ENCODE results near the gene MRTFA.
A peak's percentile ranks its signal among the peaks of the same experiment; 100 is the strongest.

Gene MRTFA

DNA sequence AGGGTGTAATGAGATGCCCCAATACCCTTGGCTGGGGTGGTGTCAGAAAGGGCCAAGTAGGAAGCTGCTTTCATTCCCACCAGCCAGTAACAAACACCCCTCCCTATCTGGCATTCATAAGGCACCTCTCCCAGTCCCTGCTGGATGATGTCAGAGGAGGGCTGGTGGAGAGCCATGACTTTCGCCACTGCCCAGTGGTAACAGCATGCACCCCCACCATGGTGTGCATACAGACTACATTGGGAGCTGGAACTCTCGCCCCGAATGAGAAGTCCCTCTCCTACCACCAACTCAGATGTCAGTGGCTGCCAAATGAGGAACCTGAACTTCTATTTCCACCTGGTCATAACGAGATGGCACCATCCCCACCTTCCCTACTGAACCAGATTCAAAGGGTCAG lies 192.8 kb downstream of the MRTFA start:
- H3K4me3 ChIP-seq (ENCODE audit: low read depth, low read length), result no peak overlapping the region
- no peak for DNase-seq (ENCODE audit: low read depth, low spot score)
- in situ Hi-C loops (cut with HindIII; ENCODE audit: low sequenced_read_pairs), result no loop called here
- TF ChIP-seq, protein P1, sequence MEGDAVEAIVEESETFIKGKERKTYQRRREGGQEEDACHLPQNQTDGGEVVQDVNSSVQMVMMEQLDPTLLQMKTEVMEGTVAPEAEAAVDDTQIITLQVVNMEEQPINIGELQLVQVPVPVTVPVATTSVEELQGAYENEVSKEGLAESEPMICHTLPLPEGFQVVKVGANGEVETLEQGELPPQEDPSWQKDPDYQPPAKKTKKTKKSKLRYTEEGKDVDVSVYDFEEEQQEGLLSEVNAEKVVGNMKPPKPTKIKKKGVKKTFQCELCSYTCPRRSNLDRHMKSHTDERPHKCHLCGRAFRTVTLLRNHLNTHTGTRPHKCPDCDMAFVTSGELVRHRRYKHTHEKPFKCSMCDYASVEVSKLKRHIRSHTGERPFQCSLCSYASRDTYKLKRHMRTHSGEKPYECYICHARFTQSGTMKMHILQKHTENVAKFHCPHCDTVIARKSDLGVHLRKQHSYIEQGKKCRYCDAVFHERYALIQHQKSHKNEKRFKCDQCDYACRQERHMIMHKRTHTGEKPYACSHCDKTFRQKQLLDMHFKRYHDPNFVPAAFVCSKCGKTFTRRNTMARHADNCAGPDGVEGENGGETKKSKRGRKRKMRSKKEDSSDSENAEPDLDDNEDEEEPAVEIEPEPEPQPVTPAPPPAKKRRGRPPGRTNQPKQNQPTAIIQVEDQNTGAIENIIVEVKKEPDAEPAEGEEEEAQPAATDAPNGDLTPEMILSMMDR (IDR thresholded peaks at IDR 0.05; ENCODE audit: low read depth, low read length), result no peak

DNA sequence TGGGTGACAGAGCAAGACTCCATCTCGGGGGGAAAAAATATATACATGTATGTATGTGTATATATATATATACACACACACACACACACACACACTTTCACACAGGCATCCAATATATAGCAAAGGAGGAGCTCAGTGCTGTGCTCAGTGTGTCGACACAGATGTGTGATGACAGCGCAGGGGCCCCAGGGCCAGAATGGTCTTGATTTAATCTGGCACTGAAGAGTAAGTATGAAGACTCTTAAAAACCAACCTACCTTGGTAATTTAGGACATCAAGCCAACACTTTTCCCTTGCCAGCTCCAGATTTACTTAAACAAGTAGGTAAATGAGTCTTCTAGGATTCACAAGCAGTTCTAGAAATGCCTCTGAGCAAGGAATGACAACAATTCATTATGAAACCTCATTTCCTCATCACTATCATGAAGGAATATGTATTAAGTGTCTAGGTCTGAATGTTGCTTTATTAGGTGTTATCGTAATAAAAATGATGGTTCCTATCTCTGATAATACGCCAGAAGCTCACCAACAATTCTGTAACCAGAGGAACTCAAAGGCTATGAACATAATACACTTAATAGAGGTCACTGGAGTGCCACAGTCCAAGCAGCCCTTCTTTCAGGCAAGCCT lies 194.6 kb downstream of the MRTFA start:
- DNase-seq (ENCODE audit: low read depth, low spot score), result no peak
- in situ Hi-C loops (cut with HindIII; ENCODE audit: low sequenced_read_pairs), result no loop called here
- no peak overlapping the region for H3K4me3 ChIP-seq (ENCODE audit: low read depth, low read length)
- TF ChIP-seq, protein P1 (IDR thresholded peaks at IDR 0.05; ENCODE audit: low read depth, low read length), result no peak

- DNase-seq (ENCODE audit: low read depth, low spot score), result peak; percentile 79
- H3K4me3 ChIP-seq (ENCODE audit: low read depth, low read length), result no peak overlapping the region
- TF ChIP-seq, protein P1 (IDR thresholded peaks at IDR 0.05; ENCODE audit: low read depth, low read length), result peak; percentile 43
- in situ Hi-C loops (cut with HindIII; ENCODE audit: low sequenced_read_pairs), result no loop called here
These were observed 199.8 kb downstream of the MRTFA start for GRCh38 chr22:40436505-40437431.

DNA sequence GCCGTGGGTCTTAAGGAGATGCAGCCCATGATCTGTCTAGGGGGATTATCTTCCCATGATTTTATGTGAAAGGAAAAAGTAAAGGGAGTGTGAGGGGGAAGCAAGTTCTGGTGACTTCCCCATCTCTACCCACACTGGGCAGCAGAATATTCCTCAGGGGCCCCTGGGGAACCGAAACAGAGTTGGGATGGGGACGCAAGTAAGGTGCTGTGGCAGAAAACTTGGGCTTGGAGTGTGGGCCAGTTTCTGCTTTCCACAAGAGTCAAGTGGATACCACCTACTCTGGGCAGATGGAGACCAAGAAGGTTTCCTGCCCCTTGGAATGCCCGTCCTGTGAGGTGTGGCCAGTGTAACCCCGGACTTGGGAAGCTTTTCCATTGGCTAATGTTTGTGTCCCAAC lies 201.8 kb downstream of the MRTFA start:
- in situ Hi-C loops (cut with HindIII; ENCODE audit: low sequenced_read_pairs), result no loop called here
- H3K4me3 ChIP-seq (ENCODE audit: low read depth, low read length), result no peak overlapping the region
- TF ChIP-seq, protein P1 (IDR thresholded peaks at IDR 0.05; ENCODE audit: low read depth, low read length), result no peak
- no peak for DNase-seq (ENCODE audit: low read depth, low spot score)

GRCh38 chr22:40434106-40434505 lies 202.4 kb downstream of the MRTFA start:
- no peak for DNase-seq (ENCODE audit: low read depth, low spot score)
- no peak overlapping the region for H3K4me3 ChIP-seq (ENCODE audit: low read depth, low read length)
- in situ Hi-C loops (cut with HindIII; ENCODE audit: low sequenced_read_pairs), result no loop called here
- TF ChIP-seq, protein P1 (IDR thresholded peaks at IDR 0.05; ENCODE audit: low read depth, low read length), result no peak

GRCh38 chr22:40433416-40434090 lies 203.0 kb downstream of the MRTFA start:
- TF ChIP-seq, protein P1 (IDR thresholded peaks at IDR 0.05; ENCODE audit: low read depth, low read length), result no peak
- H3K4me3 ChIP-seq (ENCODE audit: low read depth, low read length), result no peak overlapping the region
- DNase-seq (ENCODE audit: low read depth, low spot score), result no peak
- in situ Hi-C loops (cut with HindIII; ENCODE audit: low sequenced_read_pairs), result no loop called here

Measured in astrocyte of the spinal cord (primary cell).